ENCODE measurements around the gene DPP10.

The DPP10 gene

GRCh38 chr2:115779085-115779632, 1336.7 kb downstream of the DPP10 start:
- DNase-seq = no peak

- DNase-seq = no peak
Observed at GRCh38 chr2:115782286-115782685, 1339.8 kb downstream of the DPP10 start.

DNA sequence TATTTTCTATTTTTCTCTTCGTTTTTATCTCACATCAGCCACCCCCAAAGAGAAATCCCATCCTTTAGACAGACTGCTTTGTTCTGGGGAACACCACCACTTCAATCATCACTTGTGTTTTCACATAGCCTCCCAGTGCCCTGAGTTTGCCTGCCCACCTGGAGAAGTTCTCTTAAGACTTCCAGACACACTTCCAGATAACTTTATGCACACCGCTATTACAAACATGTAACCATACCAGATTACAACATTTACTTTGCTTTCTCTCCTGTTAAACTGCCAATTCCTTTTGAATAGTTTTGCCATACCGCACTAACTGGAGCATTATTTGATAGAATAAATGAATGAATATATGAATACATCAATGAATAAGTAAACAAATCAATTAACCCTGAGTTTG, 1353.6 kb downstream of the DPP10 start:
- DNase-seq = no peak

- DNase-seq = no peak
Observed at GRCh38 chr2:115807276-115807675, 1364.8 kb downstream of the DPP10 start.

DNA sequence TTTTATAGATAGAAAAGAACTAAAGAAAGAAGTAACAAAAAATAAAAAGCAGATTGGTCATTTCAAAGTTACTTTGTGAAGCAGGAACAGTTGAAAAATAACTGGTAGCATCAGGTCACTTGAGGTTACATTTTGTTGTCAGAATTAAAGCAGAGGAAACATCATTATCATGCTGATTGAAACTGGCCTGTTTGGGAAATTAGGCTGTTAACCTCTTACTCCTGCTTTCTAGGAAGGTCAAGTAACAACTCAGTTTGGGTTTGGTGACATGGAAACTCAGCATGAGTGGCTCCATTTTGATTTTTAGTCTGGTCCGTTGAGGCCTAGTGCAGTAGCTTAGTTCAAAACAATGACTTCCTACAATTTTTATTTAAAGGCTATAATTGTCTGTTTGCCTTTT, 1383.5 kb downstream of the DPP10 start:
- DNase-seq = no peak

DNA sequence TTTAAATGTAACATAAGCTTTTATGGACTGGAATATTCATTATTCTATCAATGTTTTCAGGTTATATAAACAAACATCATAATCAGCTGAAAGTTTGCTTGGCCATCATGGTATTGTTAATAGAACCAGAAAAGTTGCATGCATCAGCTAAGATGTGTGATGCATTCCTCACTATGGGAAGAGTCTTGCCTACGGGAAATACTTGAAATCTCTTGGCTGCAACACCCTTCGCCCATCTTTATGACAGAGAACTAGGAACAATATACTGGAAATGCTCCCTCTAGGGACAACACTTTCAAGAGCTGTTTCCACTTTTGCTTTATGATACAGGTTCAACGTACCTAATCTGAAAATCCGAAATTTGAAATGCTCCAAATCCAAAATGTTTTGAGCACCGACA, 1390.8 kb downstream of the DPP10 start:
- DNase-seq = no peak

GRCh38 chr2:115838539-115838938, 1396.1 kb downstream of the DPP10 start:
- no peak for DNase-seq

GRCh38 chr2:115842306-115842705, 1399.9 kb downstream of the DPP10 start:
- no peak for DNase-seq

DNA sequence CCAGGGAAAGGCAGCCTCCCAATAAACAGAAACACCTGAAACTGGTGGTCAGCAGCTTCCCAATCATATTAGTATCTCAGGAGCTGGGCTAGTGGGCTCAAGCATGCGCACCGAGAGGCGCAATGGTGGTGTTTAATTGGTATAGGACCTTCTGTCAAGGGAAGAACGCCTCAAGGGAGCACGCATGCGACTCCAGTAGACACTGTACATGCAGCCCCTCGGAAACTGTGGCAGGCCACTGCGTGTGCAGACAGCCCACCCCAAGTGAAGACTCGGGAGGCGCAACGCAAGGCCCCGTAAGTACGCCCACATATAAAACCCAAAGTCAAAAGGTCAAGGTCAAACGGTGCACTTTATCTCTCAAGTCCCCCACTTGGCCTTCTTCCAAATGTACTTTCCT, 1405.8 kb downstream of the DPP10 start:
- DNase-seq = no peak

DNA sequence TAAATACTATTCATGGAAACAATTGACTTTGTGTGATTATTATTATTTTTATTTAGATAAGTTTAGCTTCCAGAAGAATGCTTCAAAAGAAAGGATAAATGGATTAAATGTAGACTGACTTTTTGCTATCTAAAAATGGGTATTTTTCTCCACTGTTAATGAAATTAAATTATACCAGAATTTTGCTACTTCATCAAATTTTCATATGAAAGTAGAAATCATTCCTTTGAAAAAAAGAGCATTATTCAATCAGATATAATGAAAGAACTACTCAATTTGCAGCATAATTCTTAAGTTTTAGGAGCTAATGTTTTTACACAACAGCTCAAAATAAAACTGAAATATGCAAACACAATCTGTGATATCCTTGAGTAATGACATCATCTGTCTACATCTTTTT, 1424.6 kb downstream of the DPP10 start:
- DNase-seq = no peak

DNA sequence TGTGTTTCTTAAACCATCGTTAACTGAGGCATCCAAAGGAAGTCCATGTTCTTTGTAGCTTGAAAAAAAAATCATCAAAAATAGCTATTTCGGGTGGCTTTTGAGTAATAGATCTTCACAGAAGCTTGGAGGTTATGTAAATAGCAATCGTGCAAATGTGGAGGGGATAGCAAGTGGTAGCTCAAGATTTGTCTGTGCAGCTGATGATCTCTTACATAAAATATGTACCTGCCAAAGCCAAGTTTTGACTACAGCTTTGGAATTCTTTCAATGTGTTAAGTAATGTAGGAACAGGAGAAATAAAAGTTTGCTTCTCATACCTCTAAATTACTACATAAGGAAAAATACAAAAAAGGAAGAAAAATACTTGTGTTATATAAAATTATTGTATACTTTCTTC, 1432.0 kb downstream of the DPP10 start:
- no peak for DNase-seq

- DNase-seq = no peak
Observed at GRCh38 chr2:115880558-115880957, 1438.1 kb downstream of the DPP10 start.

GRCh38 chr2:115887209-115887776, 1444.9 kb downstream of the DPP10 start:
- DNase-seq = no peak

Measured in T-helper 2 cell (primary cell).